ENCODE results near the gene EI24. TPM values are rescaled to one million over a fixed set of nuclear protein-coding genes. Genes with fewer than 3 reads are reported as not detected.

The EI24 gene
- total RNA-seq, 1 experiment from 2014 or later: 151 TPM

GRCh38 chr11:125594958-125595357, 25.7 kb downstream of the EI24 start:
- Histone ChIP-seq H2AFZ (ENCODE audit: low read length) (no peak overlapping the region), H2AK5ac (ENCODE audit: insufficient read length, low read length) (no peak overlapping the region), H4K91ac (ENCODE audit: insufficient read length, low read depth, low read length) (no peak overlapping the region), H3K14ac (ENCODE audit: insufficient read depth, low read length) (no peak overlapping the region), H3T11ph (ENCODE audit: low read length) (no peak overlapping the region), H2BK5ac (ENCODE audit: insufficient read length, low read length) (no peak overlapping the region), H3K27ac (ENCODE audit: insufficient read length, low read depth, low read length) (no peak overlapping the region), H2BK15ac (ENCODE audit: low read depth, low read length) (no peak overlapping the region), H3K18ac (ENCODE audit: insufficient read length, low read depth, low read length) (no peak overlapping the region), H2BK12ac (ENCODE audit: insufficient read length, low read depth, low read length) (no peak overlapping the region), H3K56ac (ENCODE audit: insufficient read length, low read depth, low read length) (no peak overlapping the region), H3K79me2 (ENCODE audit: insufficient read depth, low read length) (peaks cover 15% of the 10 kb centered on the region; the same call in 1 of the 2 replicates), H4K8ac (replicated peaks; ENCODE audit: insufficient read length, low read depth, low read length) (no peak overlapping the region), H3K79me1 (ENCODE audit: insufficient read depth, low read depth, low read length, poor library complexity, severe bottlenecking) (no peaks in the 10 kb centered on the region), H3K9ac (ENCODE audit: extremely low read depth, insufficient read length, low read length) (no peak overlapping the region), H4K20me1 (ENCODE audit: control insufficient read depth, insufficient read depth, insufficient read length) (no peaks in the 10 kb centered on the region), H3K27me3 (ENCODE audit: insufficient read depth, low read length) (no peaks in the 10 kb centered on the region), H3K4me1 (ENCODE audit: insufficient read depth, low read length) (no peaks in the 10 kb centered on the region), H3K4ac (ENCODE audit: low read depth, low read length) (no peak overlapping the region), H3K9me3 (ENCODE audit: control insufficient read depth, low read depth, low read length) (no peaks in the 10 kb centered on the region), H3K23ac (ENCODE audit: insufficient read length, low read depth, low read length) (no peak overlapping the region), H3K23me2 (ENCODE audit: insufficient read length, low read depth, low read length, poor library complexity, severe bottlenecking) (peaks cover 4% of the 10 kb centered on the region), H2BK20ac (ENCODE audit: low read depth, low read length, poor library complexity, severe bottlenecking) (no peak overlapping the region), H3K4me2 (ENCODE audit: insufficient read depth, insufficient read length, low read length) (no peak overlapping the region), H2BK120ac (ENCODE audit: low read depth, low read length, poor library complexity, severe bottlenecking) (no peak overlapping the region), H4K5ac (ENCODE audit: insufficient read length, low read depth, low read length) (no peak overlapping the region)
- DNase-seq: no peak
- no peak for TF ChIP-seq CTCF (conservative IDR thresholded peaks at IDR 0.05)
- Mint-ChIP-seq H3K9me3 (no peaks in the 10 kb centered on the region; a peak in 1 of 5 replicates), H3K4me1 (peaks cover 12 to 16% of the 10 kb centered on the region in 2 experiments), H3K27me3 (ENCODE audit: low read depth) (no peaks in the 10 kb centered on the region), H3K4me3 (no peak overlapping the region; a peak in 1 of 5 replicates), H3K27ac (no peak overlapping the region), H3K36me3 (ENCODE audit: insufficient read depth in 1 of 3, low read depth in 3 of 3) (peaks cover 17 to 41% (median 35%) of the 10 kb centered on the region in 3 experiments)
- WGBS (ENCODE audit: extremely low coverage, insufficient read length, low lambda C conversion rate): no CpG with 5 or more reads among the region's 3 CpGs

All from H9 (cell line).